ENCODE data around the gene NOD1.

NOD1 gene

GRCh38 chr7:30473903-30474302 lies 4.7 kb downstream of the NOD1 start:
- no peak overlapping the region for H3K4me3 ChIP-seq (ENCODE audit: low read depth, low read length)
- TF ChIP-seq, protein P1, sequence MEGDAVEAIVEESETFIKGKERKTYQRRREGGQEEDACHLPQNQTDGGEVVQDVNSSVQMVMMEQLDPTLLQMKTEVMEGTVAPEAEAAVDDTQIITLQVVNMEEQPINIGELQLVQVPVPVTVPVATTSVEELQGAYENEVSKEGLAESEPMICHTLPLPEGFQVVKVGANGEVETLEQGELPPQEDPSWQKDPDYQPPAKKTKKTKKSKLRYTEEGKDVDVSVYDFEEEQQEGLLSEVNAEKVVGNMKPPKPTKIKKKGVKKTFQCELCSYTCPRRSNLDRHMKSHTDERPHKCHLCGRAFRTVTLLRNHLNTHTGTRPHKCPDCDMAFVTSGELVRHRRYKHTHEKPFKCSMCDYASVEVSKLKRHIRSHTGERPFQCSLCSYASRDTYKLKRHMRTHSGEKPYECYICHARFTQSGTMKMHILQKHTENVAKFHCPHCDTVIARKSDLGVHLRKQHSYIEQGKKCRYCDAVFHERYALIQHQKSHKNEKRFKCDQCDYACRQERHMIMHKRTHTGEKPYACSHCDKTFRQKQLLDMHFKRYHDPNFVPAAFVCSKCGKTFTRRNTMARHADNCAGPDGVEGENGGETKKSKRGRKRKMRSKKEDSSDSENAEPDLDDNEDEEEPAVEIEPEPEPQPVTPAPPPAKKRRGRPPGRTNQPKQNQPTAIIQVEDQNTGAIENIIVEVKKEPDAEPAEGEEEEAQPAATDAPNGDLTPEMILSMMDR (IDR thresholded peaks at IDR 0.05; ENCODE audit: control insufficient read depth, extremely low read depth, insufficient read depth): no peak
- no peak for DNase-seq (ENCODE audit: low read depth)

DNA sequence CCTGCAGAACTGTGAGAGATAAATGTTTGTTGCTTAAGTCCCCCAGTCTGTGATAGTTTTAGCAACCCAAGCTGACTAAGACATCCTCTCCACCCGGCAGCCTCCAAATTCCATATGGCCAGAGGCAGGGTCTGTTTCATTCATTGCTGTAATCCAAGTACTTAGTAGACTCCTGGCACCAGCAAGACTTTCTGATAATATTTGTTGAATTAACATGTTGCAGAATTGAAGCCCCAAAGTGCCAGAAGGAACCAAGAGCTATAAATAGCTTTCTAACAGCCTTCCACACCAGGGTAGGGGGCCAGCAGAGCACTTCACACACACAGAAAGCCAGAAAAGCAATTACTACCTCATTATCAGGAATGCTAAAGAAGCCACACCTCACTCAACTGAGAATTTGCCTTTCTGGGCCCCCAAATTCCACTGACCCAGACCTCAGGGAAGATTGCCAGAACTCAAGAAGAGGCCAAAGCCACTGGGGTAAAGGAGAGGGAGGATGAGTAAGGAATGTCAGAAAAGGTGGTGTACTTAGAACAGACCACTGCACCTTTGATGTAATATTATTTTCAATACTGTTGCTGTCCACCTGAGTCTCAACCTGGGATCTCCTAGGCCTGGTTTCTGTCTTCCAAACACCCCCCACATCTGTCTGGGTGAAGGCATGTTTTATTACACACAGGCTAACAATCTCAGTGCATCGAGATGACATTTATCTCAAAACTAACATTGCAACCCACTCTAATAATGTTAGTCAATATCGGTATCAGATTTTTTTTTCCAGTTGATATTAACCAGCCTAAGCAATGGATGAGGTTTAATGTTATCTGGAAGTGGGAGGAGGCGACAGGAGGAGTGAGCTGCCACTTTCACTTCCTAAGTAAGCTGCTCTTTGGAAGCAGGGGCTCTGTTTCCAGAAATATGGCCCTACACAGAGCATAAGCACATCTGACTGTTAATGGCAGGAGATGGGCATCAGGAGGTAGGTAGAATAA lies 5.5 kb downstream of the NOD1 start:
- H3K4me3 ChIP-seq (ENCODE audit: low read depth, low read length): no peak overlapping the region
- TF ChIP-seq, protein P1 (IDR thresholded peaks at IDR 0.05; ENCODE audit: control insufficient read depth, extremely low read depth, insufficient read depth): no peak
- no peak for DNase-seq (ENCODE audit: low read depth)

DNA sequence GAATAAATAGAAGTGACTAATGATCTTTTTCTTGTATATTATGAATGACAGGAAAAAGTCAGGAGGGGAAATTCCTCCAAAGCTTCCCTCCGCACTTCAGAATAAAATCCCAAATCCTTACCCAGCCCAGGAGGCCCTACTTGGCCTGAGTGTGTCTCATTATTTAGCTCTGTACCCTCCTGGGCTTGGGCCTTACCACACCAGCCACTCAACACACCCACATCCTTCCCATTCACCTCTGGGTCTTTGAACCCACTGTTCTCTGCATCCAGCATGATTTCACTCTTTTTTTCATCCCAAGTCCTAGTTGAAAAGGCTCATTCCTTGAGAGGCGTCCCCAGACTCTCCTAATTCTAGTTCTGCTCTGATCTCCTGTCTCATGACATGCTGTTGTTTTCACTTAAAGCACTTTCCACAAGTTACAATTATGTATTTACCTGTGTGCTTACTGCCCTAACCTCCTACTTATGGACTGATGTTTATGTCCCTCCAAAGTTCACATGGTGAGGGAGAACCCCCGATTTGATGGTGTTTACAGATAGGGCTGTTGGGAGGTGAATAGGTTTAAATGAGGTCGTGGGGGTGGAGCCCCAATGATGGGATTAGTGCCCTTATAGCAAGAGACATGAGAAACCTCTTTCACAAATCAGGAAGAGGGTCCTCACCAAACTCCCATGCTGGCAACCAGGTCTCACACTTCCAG lies 6.4 kb downstream of the NOD1 start:
- DNase-seq (ENCODE audit: low read depth): no peak
- no peak overlapping the region for H3K4me3 ChIP-seq (ENCODE audit: low read depth, low read length)
- TF ChIP-seq, protein P1 (IDR thresholded peaks at IDR 0.05; ENCODE audit: control insufficient read depth, extremely low read depth, insufficient read depth): no peak

- no peak for DNase-seq (ENCODE audit: low read depth)
- TF ChIP-seq, protein P1 (IDR thresholded peaks at IDR 0.05; ENCODE audit: control insufficient read depth, extremely low read depth, insufficient read depth): no peak
- H3K4me3 ChIP-seq (ENCODE audit: low read depth, low read length): no peak overlapping the region
Observed at GRCh38 chr7:30471205-30471604, 7.4 kb downstream of the NOD1 start.

DNA sequence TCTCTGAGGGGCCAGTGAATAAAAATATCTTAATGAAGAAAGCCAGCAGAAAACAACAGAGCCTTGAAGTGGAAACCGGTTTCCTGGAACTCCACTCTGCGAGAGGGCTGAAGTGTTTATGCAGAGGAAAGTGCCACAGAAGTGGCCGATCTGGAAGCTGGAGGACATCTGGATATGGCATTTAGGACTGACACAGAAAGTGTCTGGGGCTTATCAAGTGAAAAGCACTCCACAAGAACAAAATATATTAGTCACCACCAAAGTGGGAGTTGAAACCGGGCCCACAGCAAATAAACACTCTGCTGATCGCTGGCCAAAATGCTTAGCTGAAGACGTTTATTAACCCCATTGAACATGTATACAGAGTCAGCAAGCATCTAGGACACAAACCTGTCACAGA lies 7.8 kb downstream of the NOD1 start:
- H3K4me3 ChIP-seq (ENCODE audit: low read depth, low read length): no peak overlapping the region
- TF ChIP-seq, protein P1 (IDR thresholded peaks at IDR 0.05; ENCODE audit: control insufficient read depth, extremely low read depth, insufficient read depth): no peak
- DNase-seq (ENCODE audit: low read depth): no peak

- no peak overlapping the region for H3K4me3 ChIP-seq (ENCODE audit: low read depth, low read length)
- DNase-seq (ENCODE audit: low read depth): no peak
- TF ChIP-seq, protein P1 (IDR thresholded peaks at IDR 0.05; ENCODE audit: control insufficient read depth, extremely low read depth, insufficient read depth): no peak
Observed at GRCh38 chr7:30470163-30470770, 8.3 kb downstream of the NOD1 start.

All from LNCaP clone FGC (cell line).